NB4 (cell line): ENCODE data around the gene SLC12A7.

Experiments used
- CTCF ChIP-seq: IDR thresholded peaks from one replicate; pipeline ENCODE4 v1.5.1; 2012; ENCODE audit warnings: low read depth, low read length
- MAX ChIP-seq: IDR thresholded peaks from 2 replicates; pipeline ENCODE4 v1.6.1; 2011; ENCODE audit warnings: low read depth, low read length
- MYC ChIP-seq: IDR thresholded peaks from 2 replicates; pipeline ENCODE4 v1.6.1; 2011; ENCODE audit warnings: low read depth, low read length
- POLR2A ChIP-seq: IDR thresholded peaks from 2 replicates; pipeline ENCODE4 v1.6.1; 2011; ENCODE audit warnings: mild to moderate bottlenecking; ENCODE audit not compliant: insufficient read length; ENCODE audit errors: extremely low read depth

DNA sequence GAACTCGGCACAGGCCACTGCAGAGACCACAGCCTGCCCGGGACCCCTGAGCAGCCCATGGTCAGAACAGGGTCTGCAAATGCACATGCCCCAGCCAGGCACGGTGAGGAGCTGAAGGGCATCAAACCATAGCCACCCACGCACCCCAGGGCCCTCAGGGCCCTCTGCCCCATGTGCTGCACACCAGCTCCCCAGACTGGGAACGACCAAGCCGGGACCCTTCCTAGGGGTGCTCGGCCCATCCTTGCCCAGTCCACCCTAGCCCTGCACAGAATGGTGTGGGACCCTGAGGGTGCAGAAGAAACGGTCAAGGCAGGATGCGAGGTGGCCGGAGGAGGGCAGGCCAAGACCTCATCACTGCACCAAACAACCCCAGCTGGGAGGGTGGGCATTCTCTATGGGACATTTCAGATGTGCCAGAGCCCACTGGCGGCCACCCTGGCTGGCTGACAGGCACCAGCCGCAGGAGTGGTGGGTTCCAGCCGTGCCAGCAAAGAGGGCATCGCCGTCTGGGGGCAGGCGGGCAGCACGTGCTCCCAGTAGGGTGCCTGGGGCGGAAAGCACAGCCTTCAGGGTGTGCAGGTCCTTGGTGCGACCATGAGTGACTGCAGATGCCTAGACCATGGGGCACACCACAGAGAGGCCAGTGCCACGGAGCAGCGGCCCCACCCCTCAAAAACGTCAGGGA, 16.4 kb downstream of the SLC12A7 start:
- no peak for TF ChIP-seq CTCF
- TF ChIP-seq POLR2A, result no peak
- TF ChIP-seq MYC, result no peak
- TF ChIP-seq MAX, result no peak
